ENCODE measurements around the gene ATF4.

ATF4 gene

GRCh38 chr22:39562839-39563489 lies 42.6 kb downstream of the ATF4 start:
- no peak for DNase-seq

GRCh38 chr22:39563571-39564428 lies 43.4 kb downstream of the ATF4 start:
- no peak for DNase-seq

- DNase-seq: no peak
Measured at GRCh38 chr22:39565414-39565944, 45.1 kb downstream of the ATF4 start.

GRCh38 chr22:39567135-39567946 lies 47.0 kb downstream of the ATF4 start:
- no peak for DNase-seq

GRCh38 chr22:39568278-39568981 lies 48.1 kb downstream of the ATF4 start:
- no peak for DNase-seq

- no peak for DNase-seq
Measured at GRCh38 chr22:39569066-39569465, 48.7 kb downstream of the ATF4 start.

- DNase-seq: no peak
Measured at GRCh38 chr22:39570226-39570625, 49.9 kb downstream of the ATF4 start.

GRCh38 chr22:39570665-39571064 lies 50.3 kb downstream of the ATF4 start, which contains the start of gene CACNA1I:
Gene CACNA1I (plus strand): TSS chr22:39570753. CDS start chr22:39570753, 0 bp downstream.
- DNase-seq: no peak

GRCh38 chr22:39571538-39571937 lies 51.2 kb downstream of the ATF4 start:
- DNase-seq: no peak
